T47D (cell line): ENCODE measurements around the gene TMEM80.
A peak's percentile ranks its signal among the peaks of the same experiment; 100 is the strongest.

Experiments
- DNase-seq, 2 experiments: peaks; one replicate each; pipeline versions ENCODE4 v3.0.0 to v3.0.0-alpha.2; 2011 to 2012; ENCODE audit warnings: low read depth in 1 of 2, low spot score in 1 of 2
- JUND ChIP-seq: IDR thresholded peaks from 2 replicates; pipeline ENCODE4 v1.6.1; 2012; ENCODE audit warnings: low read depth
- in situ Hi-C: cut with HindIII; loops from 2 replicates; pipeline ENCODE4 v1.10.0; 2016; ENCODE audit warnings: low sequenced_read_pairs, low pct_unique_long_range_greater_than_20kb

Gene TMEM80

GRCh38 chr11:660681-661444 lies 34.8 kb upstream of the TMEM80 start:
- in situ Hi-C loops = no loop called here
- no peak for DNase-seq
- TF ChIP-seq JUND = no peak

- TF ChIP-seq JUND = no peak
- peak; percentile 53 to 72 for DNase-seq
- in situ Hi-C loops = no loop called here
Observed at GRCh38 chr11:662689-663274, 32.8 kb upstream of the TMEM80 start.

GRCh38 chr11:665062-665703 lies 30.4 kb upstream of the TMEM80 start:
- no peak for TF ChIP-seq JUND
- in situ Hi-C loops = no loop called here

GRCh38 chr11:665704-666281 lies 29.8 kb upstream of the TMEM80 start:
- no peak for TF ChIP-seq JUND
- in situ Hi-C loops = no loop called here
- DNase-seq = no peak

More at GRCh38 chr11:665062-665703, 30.4 kb upstream of the TMEM80 start:
- DNase-seq = no peak

GRCh38 chr11:673866-674265 lies 21.8 kb upstream of the TMEM80 start:
- TF ChIP-seq JUND = no peak
- DNase-seq = no peak
- in situ Hi-C loops = no loop called here

GRCh38 chr11:674406-674805 lies 21.2 kb upstream of the TMEM80 start:
- DNase-seq = no peak
- TF ChIP-seq JUND = no peak
- in situ Hi-C loops = no loop called here

GRCh38 chr11:678297-678696 lies 17.3 kb upstream of the TMEM80 start:
- no peak for DNase-seq
- in situ Hi-C loops = no loop called here
- no peak for TF ChIP-seq JUND

GRCh38 chr11:679271-680207 lies 16.1 kb upstream of the TMEM80 start:
- in situ Hi-C loops = no loop called here
- TF ChIP-seq JUND = no peak
- no peak for DNase-seq

- no peak for DNase-seq
- TF ChIP-seq JUND = no peak
- in situ Hi-C loops = no loop called here
Observed at GRCh38 chr11:680476-680875, 15.1 kb upstream of the TMEM80 start.

GRCh38 chr11:680970-681369 lies 14.6 kb upstream of the TMEM80 start:
- in situ Hi-C loops = no loop called here
- no peak for DNase-seq
- TF ChIP-seq JUND = no peak

- in situ Hi-C loops = no loop called here
- DNase-seq = no peak
- no peak for TF ChIP-seq JUND
Observed at GRCh38 chr11:686451-687243, 9.0 kb upstream of the TMEM80 start.
